GM19023 (cell line): Measurements from ENCODE around the gene COL6A3.
"Not testable (repeated sequence)": the region's sequence is repeated elsewhere in the genome, so short reads cannot be mapped to it uniquely, and the experiment has no call there.

ENCODE experiments used
- ATAC-seq: cut with Tn5 transposase; IDR thresholded peaks from one replicate; pipeline ENCODE4 v1.9.1; 2021; ENCODE audit warnings: mild to moderate bottlenecking, moderate library complexity; ENCODE audit not compliant: unreplicated experiment

Gene COL6A3

DNA sequence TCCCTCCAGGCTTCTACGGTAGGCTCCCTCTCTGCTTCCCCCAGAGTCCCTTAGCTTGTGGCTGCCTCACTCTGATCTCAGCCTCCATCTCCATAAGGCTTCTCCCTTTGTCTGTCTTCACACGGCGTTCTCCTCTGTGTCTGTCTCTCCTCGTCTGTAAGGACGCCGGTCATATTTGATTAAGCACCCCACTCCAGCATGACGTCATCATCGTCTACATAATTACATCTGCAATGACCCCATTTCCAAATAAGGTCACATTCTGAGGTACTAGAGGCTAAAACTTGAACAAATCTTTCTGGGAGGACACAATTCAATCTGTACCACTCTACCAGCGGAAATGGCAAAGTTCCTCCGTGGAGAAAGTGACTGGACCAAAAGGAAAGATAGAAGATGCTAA lies 8.3 kb upstream of the COL6A3 start:
- no peak for ATAC-seq

DNA sequence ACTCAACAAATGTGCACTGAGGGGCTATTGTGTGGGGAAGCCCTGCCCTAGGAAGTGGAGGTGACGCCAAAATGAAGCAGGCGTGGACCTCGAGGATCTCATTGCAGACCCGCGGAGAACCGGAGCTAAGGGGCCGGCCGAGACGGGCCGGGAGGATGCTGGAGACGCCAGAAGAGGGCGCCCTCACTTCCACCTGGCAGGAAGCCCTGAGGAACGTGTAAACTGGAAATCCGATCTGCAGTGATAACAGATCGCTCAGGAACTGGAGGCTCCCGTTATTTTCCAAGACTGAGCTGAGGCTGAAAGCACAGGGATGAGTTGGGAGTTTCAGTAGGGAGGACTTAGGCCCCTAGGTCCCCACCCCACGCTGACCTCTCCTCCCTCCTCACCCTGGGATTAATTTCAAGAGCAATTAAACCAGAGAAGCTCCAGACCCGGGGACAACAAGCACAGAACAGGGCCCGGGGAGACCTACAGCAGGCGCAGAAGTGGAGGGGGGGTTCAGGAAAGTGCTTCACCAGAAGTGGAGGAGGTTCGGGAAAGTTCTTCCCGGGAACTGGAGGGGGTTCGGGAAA lies 7.7 kb upstream of the COL6A3 start:
- no peak for ATAC-seq

DNA sequence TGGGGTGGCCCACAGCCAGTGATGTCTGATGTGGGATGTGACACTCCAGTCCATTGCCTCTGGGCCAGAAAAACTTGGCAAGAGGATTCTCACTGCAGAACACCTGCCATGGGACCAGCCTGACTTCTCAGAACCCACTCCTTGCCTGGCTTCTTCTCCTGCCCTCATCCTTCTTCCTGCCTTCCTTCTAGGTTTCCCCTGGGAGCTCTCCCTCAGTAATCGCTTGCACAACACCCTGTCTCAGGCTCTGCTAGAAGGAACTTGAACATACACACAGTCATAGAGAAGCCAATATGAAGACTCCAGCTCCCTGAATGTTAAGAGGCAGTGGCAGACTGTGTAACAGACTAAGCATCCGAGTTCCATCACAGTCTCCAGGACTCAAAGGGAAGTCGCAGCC lies 4.3 kb upstream of the COL6A3 start:
- ATAC-seq, result no peak

DNA sequence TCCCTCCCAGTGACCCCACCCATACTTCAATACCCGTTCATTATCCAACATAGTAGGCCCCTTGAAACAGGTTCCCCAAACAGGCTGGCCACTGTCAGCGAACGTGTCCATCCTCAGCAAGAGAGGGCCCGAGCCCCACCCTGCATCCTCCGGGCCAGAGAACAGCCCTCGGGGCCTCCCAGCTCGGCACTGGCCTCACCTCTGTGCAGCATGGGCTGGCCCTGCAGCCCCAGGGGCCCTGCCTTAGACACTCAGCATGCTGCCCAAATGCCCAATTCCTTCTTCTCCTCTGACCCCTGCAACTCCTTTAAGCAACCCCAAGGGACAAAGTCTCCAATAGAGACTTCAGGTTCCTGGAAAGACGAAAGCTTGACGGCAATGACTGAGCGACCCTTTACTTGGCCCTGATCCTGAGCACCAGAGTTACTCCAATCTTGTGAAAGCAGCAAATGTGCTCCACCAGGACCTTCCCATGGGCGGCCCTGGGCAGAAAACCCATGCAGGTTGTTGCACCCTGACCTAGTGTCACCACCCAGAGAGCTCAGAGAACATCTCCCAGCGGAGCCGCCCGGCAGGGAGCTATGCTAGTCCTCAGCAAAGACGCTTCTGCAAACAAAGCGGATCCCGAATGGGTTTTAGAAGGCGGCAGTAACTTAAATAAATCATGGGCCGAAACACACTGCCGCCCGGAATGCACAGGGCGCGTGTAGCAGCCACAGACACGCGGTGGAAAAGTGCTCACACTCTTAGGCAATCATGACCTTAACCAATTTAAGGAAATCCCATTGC lies 782 bp downstream of the COL6A3 start:
- ATAC-seq, result no peak

DNA sequence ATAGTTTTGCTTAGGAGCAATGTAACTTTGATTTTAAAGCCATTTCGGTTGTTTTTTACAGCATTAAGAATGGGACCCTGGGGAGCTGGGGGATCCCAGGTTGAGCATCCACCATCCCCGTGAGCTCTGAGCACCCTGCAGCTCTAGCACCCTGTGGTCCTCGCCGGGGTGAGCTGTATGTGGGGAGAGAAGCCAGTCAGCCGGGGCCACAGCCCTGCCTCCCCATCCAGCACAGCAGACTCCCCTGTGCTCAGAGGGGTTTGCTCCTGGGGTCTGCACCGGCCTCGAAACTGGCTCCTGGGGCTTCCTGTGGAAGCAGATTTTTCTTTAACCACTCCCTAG lies 1.3 kb downstream of the COL6A3 start:
- no peak for ATAC-seq

DNA sequence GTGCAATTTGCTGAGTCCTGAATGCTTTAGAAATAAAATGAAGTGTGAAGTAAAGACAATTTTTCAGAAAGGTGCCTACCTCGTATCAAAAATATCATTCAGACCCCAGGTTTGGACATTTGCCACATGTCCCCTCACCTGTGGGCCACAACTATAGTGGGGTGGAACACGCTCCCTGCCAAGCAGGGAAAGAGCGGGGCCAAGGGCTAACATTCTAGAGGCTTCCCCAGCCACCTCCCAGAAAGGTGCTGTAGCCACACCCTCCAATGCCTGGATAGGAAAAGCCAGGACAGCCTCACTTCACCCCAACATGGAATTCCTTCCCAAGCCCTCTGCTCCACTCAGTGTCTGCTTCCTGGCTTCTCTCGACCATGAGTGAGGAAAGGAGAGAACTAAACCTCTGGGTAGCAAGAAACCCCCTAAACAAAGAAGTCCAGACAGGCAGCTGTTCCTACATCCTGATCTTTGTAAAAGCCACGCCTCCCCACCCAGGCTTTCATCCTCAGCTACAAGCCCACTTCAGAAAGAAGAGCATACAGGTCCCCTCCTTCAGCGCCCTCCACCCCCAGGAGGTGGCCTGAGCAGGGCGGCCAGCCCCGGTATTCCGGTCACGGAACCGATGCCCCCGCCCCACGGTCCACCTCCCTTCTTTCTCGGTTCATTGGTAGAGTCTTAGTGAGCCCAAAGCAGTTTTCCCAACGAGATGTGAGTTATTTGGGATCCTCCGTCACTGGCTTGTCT lies 2.1 kb downstream of the COL6A3 start:
- no peak for ATAC-seq

DNA sequence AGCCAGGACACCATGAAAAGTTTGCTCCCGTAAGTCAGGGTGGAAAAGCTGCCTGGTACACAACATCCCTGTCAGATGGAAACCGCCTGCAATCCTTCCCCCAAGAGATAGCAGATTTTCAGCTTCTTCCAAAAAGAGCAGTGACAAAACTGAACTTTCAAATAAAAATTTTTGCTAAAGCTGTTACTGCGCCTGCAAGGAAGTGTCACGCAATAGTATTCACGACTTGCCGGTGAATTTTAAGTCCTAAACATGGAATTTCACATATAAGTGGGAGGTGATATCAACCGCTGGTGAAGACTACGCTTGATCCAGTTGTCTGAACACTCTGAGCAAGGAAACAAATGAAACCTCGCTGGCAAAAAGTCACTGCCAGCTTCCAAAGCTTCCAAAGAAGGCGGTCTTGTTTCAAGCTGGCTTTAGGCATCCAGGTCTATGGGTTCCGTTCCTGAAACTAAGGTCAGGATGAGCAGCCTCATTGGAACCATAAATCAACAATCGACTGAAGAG lies 2.8 kb downstream of the COL6A3 start:
- ATAC-seq, result no peak

DNA sequence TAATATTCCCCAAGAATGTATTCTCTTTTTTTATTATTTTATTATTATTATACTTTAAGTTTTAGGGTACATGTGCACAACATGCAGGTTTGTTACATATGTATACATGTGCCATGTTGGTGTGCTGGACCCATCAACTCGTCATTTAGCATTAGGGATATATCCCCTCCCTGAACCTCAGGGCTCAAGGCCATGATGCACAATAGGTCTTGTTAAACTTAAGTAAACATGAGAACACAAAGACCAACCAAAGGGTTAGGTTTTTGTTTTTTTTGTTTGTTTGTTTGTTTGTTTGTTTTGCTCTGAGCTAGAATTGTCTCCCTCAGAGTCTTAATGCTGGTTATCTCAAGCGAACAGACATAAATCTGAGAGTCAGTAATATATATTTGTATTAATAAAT lies 4.7 kb downstream of the COL6A3 start:
- ATAC-seq, result not testable (repeated sequence)

DNA sequence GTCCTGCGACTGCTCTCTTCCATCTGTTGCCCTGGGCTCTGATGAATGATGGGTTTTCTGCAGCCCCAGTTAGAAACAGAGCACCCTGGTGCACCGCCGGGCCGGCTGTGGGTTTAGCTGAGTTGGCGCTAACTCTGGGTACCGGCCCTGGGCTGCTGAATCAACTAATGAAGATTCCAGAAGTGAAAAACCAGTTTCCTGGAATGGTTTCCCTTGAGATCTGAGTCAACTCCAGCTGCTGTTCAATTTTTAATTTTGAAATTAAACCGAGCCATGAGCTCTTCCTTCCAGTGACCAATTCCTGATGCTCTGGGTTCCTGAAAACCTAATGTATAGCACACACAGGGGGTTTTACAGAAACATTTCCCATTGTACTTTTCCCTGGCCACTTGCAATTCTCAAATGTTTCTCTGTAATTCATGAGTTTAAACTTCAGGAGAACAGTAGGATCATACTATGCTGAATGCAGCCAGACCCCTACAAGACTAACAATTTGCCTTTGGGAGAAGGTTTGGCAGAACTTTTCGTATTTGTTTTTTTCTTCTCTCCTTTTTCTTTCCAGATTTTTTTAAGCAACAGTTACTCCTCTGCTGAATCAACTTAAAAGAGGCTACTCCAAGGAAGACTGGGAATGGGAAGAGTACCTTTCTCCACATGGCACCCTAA lies 5.5 kb downstream of the COL6A3 start:
- no peak for ATAC-seq

DNA sequence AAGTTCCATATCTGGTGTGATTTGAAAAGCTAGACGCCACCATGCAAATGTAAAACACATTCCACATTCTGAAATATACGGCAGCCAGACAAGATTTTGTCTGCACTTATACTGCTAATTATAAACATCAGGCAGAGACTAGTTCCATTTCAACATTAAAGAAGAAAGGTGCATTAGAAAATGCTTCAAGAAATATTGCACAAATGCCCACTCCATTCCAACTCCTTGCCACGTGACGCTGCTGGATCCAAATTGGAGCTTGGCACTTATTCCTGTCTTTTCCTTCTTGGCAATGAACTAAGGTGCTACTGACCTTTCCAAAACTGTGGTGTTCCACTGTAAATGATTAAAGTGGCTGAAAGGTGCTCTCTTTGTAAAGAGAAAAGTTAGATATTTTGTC lies 6.3 kb downstream of the COL6A3 start:
- ATAC-seq, result no peak

DNA sequence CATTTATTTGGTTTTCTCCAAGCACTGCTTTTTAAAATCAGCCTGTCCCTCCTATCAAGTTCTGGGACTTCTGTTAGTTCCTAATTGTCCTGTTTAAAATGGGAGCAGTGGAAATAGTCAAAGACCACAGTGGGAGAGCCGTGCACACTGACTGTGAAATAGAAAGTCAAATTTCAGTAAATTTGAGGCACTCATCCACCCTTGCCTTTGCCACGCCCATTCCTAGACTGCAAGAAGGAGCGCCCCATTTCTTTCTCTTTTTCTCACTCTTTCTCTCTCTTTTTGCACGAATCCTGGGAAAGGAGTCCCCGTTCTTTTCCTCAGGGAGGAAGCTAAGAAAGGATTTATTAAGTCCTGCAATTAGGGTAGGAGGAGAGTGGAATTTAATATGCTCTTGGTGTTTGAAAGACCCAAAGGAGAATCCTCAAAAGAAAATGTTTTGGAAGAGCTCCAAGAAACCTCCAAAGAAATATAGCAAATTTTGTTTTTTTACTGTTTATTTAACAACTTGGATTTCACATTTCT lies 7.5 kb downstream of the COL6A3 start:
- no peak for ATAC-seq

DNA sequence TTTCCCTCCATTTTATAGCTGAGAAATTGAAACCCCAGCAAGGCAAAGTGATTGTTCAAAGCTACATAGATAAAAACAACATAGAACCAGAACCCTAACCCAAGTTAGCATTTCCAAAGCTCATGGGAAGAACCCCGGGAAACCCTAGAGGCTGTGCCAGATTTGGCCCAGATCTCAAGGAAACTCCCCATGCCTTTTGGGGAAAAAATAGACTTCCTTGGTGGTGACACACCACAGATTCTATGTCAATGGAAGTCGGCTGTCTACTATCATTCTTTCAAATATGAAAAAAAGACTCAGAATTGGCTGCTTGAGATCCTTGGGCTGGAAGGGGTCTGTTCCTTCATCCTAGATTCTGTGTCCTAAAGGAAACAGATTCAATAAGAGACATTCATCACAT lies 8.4 kb downstream of the COL6A3 start:
- no peak for ATAC-seq

DNA sequence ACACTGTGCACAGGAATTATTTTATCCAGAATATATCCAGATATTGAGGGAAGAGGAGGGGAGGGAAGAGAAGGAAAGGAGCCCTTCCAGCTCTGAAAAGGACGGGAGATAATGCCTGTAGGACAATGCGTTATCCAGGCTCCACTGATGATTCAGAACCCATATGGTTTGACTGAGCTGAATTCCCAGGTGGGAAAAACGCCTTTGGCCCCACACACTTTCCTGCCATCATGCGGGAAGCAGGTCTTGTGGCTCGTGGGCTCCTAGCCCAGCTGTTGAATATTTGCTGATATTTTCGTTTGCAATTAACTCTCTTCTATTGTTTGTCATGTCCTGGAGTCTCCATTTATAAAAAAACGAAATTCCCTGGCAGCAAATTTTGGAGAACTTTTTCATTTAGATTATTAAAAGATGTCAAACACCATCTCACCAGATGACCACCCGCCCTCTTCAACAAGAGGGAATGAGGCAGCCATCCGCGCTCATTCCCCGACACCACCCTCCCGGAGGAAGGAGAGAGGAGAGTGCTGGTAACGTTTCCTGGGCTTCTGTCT lies 8.9 kb downstream of the COL6A3 start:
- ATAC-seq, result no peak

DNA sequence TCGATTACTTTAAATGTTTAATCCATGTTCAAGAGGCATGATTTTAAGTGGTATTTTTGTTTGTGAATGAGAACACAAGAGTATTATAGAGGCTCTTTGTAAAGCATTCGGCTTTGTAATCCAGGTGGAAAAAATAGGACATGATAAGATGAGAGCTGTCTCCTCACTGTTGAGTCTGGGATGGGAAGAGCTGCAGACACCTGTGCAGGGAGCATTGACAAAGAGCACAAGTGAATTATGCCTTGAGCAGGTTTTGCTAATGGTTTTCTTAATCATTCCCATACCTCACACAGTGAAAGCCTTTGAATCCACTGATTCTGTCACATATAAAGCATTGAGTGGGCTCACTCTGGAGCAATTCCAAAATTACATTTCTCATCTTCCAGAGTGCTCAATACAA lies 9.6 kb downstream of the COL6A3 start:
- no peak for ATAC-seq

DNA sequence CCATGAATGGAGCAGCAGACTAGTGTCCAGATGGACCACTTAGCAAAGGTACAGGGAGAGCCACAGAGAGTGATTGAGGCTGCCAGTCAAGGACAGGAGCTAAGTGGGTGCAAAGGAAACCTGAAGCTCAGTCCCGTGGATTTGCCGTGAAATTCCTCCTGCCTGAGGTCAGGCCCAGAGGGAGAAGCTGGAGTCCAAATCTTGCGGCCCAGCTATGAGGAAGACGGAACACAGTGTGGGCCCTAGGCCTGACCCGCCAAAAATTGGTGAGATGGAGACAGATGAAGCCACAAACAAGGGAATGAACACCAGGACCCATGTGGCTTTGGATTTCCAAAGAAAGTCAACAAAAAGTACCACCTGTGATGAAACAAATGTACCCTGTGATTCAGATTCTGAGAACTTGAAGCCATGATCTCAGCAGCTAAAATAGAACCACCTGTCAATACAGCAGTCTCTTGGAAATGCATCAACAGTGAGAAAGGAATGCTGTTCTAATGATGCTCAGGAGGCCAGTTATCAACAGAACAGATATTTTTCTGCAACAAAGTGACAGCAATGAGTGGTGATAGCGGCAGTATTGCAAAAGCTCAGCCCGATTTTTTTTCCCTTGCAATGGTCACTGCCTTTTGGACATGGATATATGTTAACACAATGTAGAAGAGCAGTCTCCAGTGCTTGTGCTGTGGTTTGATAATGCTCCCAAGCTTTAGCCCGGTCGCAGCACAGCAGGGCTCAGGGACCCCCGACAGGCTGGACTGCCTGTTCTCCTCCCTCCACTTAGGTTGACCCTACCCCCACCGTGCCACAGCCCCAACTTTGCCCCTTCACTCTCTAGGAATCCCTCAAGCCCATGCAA lies 10.7 kb downstream of the COL6A3 start:
- ATAC-seq, result no peak

DNA sequence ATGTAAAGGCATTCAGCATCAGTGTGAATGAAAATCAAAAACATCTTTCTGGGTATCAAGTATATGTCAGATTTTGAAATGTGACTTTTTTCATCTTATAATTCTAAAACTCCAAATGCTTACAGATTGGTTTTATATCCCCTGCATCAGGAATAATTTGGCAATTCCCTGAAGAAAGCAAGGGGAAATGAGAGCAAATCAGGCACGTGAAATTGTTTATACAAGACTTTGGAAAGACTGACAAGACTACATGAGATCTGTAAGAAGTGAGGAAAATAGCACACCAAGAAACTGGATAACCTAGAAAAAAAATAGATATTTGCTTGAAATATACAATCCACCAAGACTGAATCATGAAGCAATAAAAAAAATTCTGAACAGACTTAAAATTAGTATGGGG lies 13.8 kb downstream of the COL6A3 start:
- ATAC-seq, result no peak

DNA sequence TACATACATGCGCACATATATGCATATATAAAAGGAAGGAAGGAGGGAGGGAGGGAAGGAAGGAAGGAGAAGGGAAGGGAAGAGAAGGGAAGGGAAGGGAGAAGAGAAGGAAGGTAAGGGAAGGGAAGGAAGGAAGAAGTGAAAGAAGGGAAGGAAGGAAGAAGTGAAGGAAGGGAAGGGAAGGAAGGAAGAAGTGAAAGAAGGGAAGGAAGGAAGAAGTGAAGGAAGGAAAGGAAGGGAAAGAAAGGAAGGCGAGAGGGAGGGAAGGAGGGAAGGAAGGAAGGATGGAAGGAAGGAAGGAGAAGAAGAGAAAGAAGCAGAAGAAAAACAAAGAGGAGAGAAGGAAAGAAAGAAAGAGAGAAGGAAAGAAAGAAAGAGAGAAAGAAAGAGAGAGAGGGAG lies 16.9 kb downstream of the COL6A3 start:
- ATAC-seq, result no peak

DNA sequence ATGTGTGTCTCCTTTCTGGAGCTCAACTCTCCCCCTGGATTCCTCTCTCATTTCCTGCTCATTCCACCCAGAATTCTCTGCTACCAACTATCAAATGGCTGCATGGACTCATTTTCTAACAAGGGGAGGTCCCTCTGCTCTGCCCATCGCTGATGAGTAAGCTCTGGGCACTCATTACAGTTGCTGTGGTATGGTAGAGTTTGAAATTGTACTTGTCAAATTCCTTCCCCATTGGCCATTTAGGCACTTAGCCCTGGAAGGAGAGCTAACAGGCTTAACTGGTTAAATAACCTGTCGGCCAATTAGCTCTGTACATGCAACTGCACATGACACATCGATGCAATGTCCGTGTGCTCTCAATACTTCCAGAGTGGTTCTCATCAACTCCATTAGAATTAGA lies 20.4 kb downstream of the COL6A3 start:
- no peak for ATAC-seq

DNA sequence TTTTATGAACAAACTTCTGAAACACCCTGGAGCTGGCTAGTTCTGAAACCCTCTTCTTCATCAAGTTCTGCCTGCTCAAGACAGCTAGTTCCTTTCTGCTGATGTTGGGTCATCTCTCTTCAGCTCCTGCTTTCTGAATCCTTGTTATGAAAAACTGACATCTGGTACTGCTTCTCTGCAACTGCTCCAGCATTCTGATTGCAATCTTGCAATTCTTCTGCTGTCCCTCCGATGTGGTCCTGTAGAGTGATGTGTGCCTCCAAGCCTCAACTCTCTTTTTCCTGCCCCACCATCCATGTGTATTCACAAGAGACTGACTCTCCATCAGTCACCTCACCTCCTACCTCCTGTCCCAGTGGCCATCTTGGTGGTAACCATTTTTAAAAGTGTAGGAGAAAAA lies 21.8 kb downstream of the COL6A3 start:
- no peak for ATAC-seq

DNA sequence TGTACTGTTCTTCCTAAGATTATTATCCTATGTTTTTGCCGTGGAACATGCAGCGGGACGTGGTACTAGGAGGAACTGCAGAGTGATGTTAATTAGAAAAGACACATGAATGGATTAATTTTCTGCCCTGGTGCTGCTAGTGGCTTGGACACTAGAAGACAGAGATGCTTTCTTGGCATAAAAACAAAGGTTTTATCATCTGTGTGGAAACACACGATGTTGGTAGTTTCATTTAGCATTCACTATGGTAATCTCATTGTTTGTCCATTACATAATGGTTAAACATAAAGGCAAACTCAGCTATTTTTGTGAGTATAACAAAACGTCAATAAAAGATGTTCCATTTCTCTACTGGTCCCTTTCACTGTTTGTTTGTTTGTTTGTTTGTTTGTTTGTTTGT lies 22.8 kb downstream of the COL6A3 start:
- no peak for ATAC-seq
